ENCODE data around the gene PDE3A.

PDE3A gene

GRCh38 chr12:20364501-20364900, 3.8 kb upstream of the PDE3A start:
- no peak overlapping the region for H4K8ac ChIP-seq (ENCODE audit: low read depth, low read length)
- H3K27me3 ChIP-seq (ENCODE audit: insufficient read depth, low read length), result no peaks in the 10 kb centered on the region
- H3K14ac ChIP-seq (ENCODE audit: low read length), result no peak overlapping the region
- no peaks in the 10 kb centered on the region for H3K9me3 ChIP-seq (ENCODE audit: insufficient read depth, low read depth, low read length)
- H2BK120ac ChIP-seq (ENCODE audit: insufficient read depth, low read length, poor library complexity), result no peak overlapping the region
- no peak overlapping the region for H3K9ac ChIP-seq (ENCODE audit: low read length)
- no peak overlapping the region for H3K27ac ChIP-seq (ENCODE audit: low read depth, low read length)
- no peak overlapping the region for H3K23ac ChIP-seq (ENCODE audit: low read length)
- no peak overlapping the region for H3K18ac ChIP-seq (ENCODE audit: low read length)
- H2BK12ac ChIP-seq (ENCODE audit: low read length), result no peak overlapping the region
- no peak overlapping the region for H4K91ac ChIP-seq (ENCODE audit: low read depth, low read length)
- H3K79me1 ChIP-seq (ENCODE audit: low read length), result peaks cover 8% of the 10 kb centered on the region
- no peak overlapping the region for H3K4ac ChIP-seq (ENCODE audit: low read depth, low read length)
- no peak overlapping the region for H3K4me3 ChIP-seq (ENCODE audit: low read depth, low read length)
- WGBS (ENCODE audit: extremely low coverage, insufficient coverage, insufficient read length), result no CpG with 5 or more reads among the region's 4 CpGs
- H2AK5ac ChIP-seq (ENCODE audit: low read length), result no peak overlapping the region
- no peak overlapping the region for H2AFZ ChIP-seq (ENCODE audit: insufficient read depth, low read length, poor library complexity)
- H3K4me1 ChIP-seq (ENCODE audit: control insufficient read depth in 1 of 2, insufficient read depth in 2 of 2, low read length in 2 of 2), result no peaks in the 10 kb centered on the region
- no peak overlapping the region for H4K12ac ChIP-seq (ENCODE audit: low read depth, low read length)
- peaks cover 4% of the 10 kb centered on the region for H3K79me2 ChIP-seq (ENCODE audit: control insufficient read depth, insufficient read depth, low read length, poor library complexity)
- no peak overlapping the region for H3K4me2 ChIP-seq (ENCODE audit: low read length)
- no peaks in the 10 kb centered on the region for H3K36me3 ChIP-seq (ENCODE audit: control insufficient read depth in 1 of 2, insufficient read depth in 2 of 2, low read length in 2 of 2)
- DNase-seq, result peak; percentile 40 to 58
- no peak overlapping the region for H2BK5ac ChIP-seq (ENCODE audit: low read depth, low read length, poor library complexity)

- H3K79me2 ChIP-seq (ENCODE audit: control insufficient read depth, insufficient read depth, low read length, poor library complexity), result peaks cover 4% of the 10 kb centered on the region
- H3K4me3 ChIP-seq (ENCODE audit: low read depth, low read length), result no peak overlapping the region
- no peak overlapping the region for H3K23ac ChIP-seq (ENCODE audit: low read length)
- H3K4me2 ChIP-seq (ENCODE audit: low read length), result no peak overlapping the region
- no peak overlapping the region for H3K4ac ChIP-seq (ENCODE audit: low read depth, low read length)
- no peak overlapping the region for H4K8ac ChIP-seq (ENCODE audit: low read depth, low read length)
- no peak overlapping the region for H3K9ac ChIP-seq (ENCODE audit: low read length)
- H2BK120ac ChIP-seq (ENCODE audit: insufficient read depth, low read length, poor library complexity), result no peak overlapping the region
- H2BK12ac ChIP-seq (ENCODE audit: low read length), result no peak overlapping the region
- DNase-seq, result no peak
- no peak overlapping the region for H3K18ac ChIP-seq (ENCODE audit: low read length)
- no peak overlapping the region for H2BK5ac ChIP-seq (ENCODE audit: low read depth, low read length, poor library complexity)
- H3K4me1 ChIP-seq (ENCODE audit: control insufficient read depth in 1 of 2, insufficient read depth in 2 of 2, low read length in 2 of 2), result no peaks in the 10 kb centered on the region
- no peaks in the 10 kb centered on the region for H3K27me3 ChIP-seq (ENCODE audit: insufficient read depth, low read length)
- no peaks in the 10 kb centered on the region for H3K9me3 ChIP-seq (ENCODE audit: insufficient read depth, low read depth, low read length)
- H4K91ac ChIP-seq (ENCODE audit: low read depth, low read length), result no peak overlapping the region
- H3K36me3 ChIP-seq (ENCODE audit: control insufficient read depth in 1 of 2, insufficient read depth in 2 of 2, low read length in 2 of 2), result no peaks in the 10 kb centered on the region
- no peak overlapping the region for H4K12ac ChIP-seq (ENCODE audit: low read depth, low read length)
- no peak overlapping the region for H3K27ac ChIP-seq (ENCODE audit: low read depth, low read length)
- no peak overlapping the region for H3K14ac ChIP-seq (ENCODE audit: low read length)
- H3K79me1 ChIP-seq (ENCODE audit: low read length), result peaks cover 12% of the 10 kb centered on the region
- no peak overlapping the region for H2AK5ac ChIP-seq (ENCODE audit: low read length)
- H2AFZ ChIP-seq (ENCODE audit: insufficient read depth, low read length, poor library complexity), result no peak overlapping the region
- no CpG with 5 or more reads among the region's 2 CpGs for whole genome bisulfite sequencing (ENCODE audit: extremely low coverage, insufficient coverage, insufficient read length)
Measured at GRCh38 chr12:20366776-20367409, 1.4 kb upstream of the PDE3A start.

GRCh38 chr12:20367583-20368113, 689 bp upstream of the PDE3A start:
- no peaks in the 10 kb centered on the region for H3K4me1 ChIP-seq (ENCODE audit: control insufficient read depth in 1 of 2, insufficient read depth in 2 of 2, low read length in 2 of 2)
- H3K9me3 ChIP-seq (ENCODE audit: insufficient read depth, low read depth, low read length), result no peaks in the 10 kb centered on the region
- no peak overlapping the region for H4K12ac ChIP-seq (ENCODE audit: low read depth, low read length)
- WGBS (ENCODE audit: extremely low coverage, insufficient coverage, insufficient read length), result no CpG with 5 or more reads among the region's 3 CpGs
- no peak overlapping the region for H2BK5ac ChIP-seq (ENCODE audit: low read depth, low read length, poor library complexity)
- H2BK120ac ChIP-seq (ENCODE audit: insufficient read depth, low read length, poor library complexity), result no peak overlapping the region
- H3K18ac ChIP-seq (ENCODE audit: low read length), result no peak overlapping the region
- no peak overlapping the region for H3K4ac ChIP-seq (ENCODE audit: low read depth, low read length)
- H3K36me3 ChIP-seq (ENCODE audit: control insufficient read depth in 1 of 2, insufficient read depth in 2 of 2, low read length in 2 of 2), result no peaks in the 10 kb centered on the region
- H3K79me1 ChIP-seq (ENCODE audit: low read length), result peaks cover 12% of the 10 kb centered on the region
- peaks cover 4% of the 10 kb centered on the region for H3K79me2 ChIP-seq (ENCODE audit: control insufficient read depth, insufficient read depth, low read length, poor library complexity)
- no peak overlapping the region for H3K23ac ChIP-seq (ENCODE audit: low read length)
- no peak overlapping the region for H3K4me3 ChIP-seq (ENCODE audit: low read depth, low read length)
- no peak overlapping the region for H3K14ac ChIP-seq (ENCODE audit: low read length)
- H2AK5ac ChIP-seq (ENCODE audit: low read length), result no peak overlapping the region
- H3K27ac ChIP-seq (ENCODE audit: low read depth, low read length), result no peak overlapping the region
- no peak overlapping the region for H2AFZ ChIP-seq (ENCODE audit: insufficient read depth, low read length, poor library complexity)
- H4K91ac ChIP-seq (ENCODE audit: low read depth, low read length), result no peak overlapping the region
- H3K4me2 ChIP-seq (ENCODE audit: low read length), result peak overlapping the region; percentile 95
- H3K27me3 ChIP-seq (ENCODE audit: insufficient read depth, low read length), result no peaks in the 10 kb centered on the region
- DNase-seq, result no peak
- no peak overlapping the region for H2BK12ac ChIP-seq (ENCODE audit: low read length)
- H3K9ac ChIP-seq (ENCODE audit: low read length), result no peak overlapping the region
- no peak overlapping the region for H4K8ac ChIP-seq (ENCODE audit: low read depth, low read length)

DNA sequence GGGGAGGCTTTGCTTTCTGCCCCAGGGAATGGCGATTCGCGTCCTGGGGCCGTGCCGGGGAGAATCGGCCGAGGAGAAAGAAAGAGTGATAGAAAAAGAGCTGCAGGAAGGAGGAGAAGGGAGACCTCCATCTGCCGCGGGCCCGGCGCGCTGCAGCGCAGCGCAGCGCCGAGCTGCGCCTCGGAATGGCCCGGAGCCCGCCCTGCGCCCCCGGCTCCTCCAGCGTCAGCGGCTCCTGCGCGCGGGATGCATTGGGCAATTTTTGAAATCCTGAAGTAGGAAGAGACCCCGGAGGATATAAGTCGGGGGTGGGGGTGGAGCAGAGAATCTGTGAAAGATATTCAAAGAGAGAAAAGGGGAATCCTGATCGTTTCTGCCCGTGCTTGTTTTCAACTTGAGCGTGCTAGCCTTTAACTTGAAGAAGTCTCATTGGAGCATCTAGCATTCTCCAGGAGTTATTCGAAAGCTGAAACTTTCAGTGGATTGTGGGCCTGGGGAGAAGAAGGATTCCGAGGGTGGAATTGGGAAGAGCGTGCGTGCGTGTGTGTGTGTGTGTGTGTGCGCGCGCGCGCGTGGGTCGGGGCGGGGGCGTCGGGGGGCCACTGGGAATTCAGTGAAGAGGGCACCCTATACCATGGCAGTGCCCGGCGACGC, 441 bp downstream of the PDE3A start:
- no peak overlapping the region for H3K23ac ChIP-seq (ENCODE audit: low read length)
- H3K9ac ChIP-seq (ENCODE audit: low read length), result peak overlapping the region; percentile 83
- H4K12ac ChIP-seq (ENCODE audit: low read depth, low read length), result peak overlapping the region; percentile 93
- no peak overlapping the region for H2BK12ac ChIP-seq (ENCODE audit: low read length)
- H2BK120ac ChIP-seq (ENCODE audit: insufficient read depth, low read length, poor library complexity), result peak overlapping the region; percentile 48
- H3K79me1 ChIP-seq (ENCODE audit: low read length), result peaks cover 12% of the 10 kb centered on the region
- peak overlapping the region; percentile 95 for H3K4me2 ChIP-seq (ENCODE audit: low read length)
- peak overlapping the region; percentile 66 for H3K27ac ChIP-seq (ENCODE audit: low read depth, low read length)
- H4K91ac ChIP-seq (ENCODE audit: low read depth, low read length), result peak overlapping the region; percentile 76
- H2AFZ ChIP-seq (ENCODE audit: insufficient read depth, low read length, poor library complexity), result peak overlapping the region; percentile 66
- no peak overlapping the region for H3K4ac ChIP-seq (ENCODE audit: low read depth, low read length)
- peak in 1 of 2 donors; percentile 15 for DNase-seq
- H3K27me3 ChIP-seq (ENCODE audit: insufficient read depth, low read length), result no peaks in the 10 kb centered on the region
- no peak overlapping the region for H2BK5ac ChIP-seq (ENCODE audit: low read depth, low read length, poor library complexity)
- peak overlapping the region; percentile 71 for H4K8ac ChIP-seq (ENCODE audit: low read depth, low read length)
- H3K9me3 ChIP-seq (ENCODE audit: insufficient read depth, low read depth, low read length), result no peaks in the 10 kb centered on the region
- peak overlapping the region; percentile 79 for H3K18ac ChIP-seq (ENCODE audit: low read length)
- H3K79me2 ChIP-seq (ENCODE audit: control insufficient read depth, insufficient read depth, low read length, poor library complexity), result peaks cover 4% of the 10 kb centered on the region
- H3K36me3 ChIP-seq (ENCODE audit: control insufficient read depth in 1 of 2, insufficient read depth in 2 of 2, low read length in 2 of 2), result no peaks in the 10 kb centered on the region
- no peaks in the 10 kb centered on the region for H3K4me1 ChIP-seq (ENCODE audit: control insufficient read depth in 1 of 2, insufficient read depth in 2 of 2, low read length in 2 of 2)
- H3K4me3 ChIP-seq (ENCODE audit: low read depth, low read length), result peak overlapping the region; percentile 88
- no CpG with 5 or more reads among the region's 50 CpGs for WGBS (ENCODE audit: extremely low coverage, insufficient coverage, insufficient read length)
- no peak overlapping the region for H2AK5ac ChIP-seq (ENCODE audit: low read length)
- peak overlapping the region; percentile 80 for H3K14ac ChIP-seq (ENCODE audit: low read length)

Measured in trophoblast cell (in vitro differentiated cells and primary cell).